GM06990 (cell line): ENCODE data around the gene FAN1.

Experiments used
- DNase-seq: peaks from one replicate; pipeline ENCODE4 v3.0.0-alpha.2; 2011; ENCODE audit not compliant: insufficient read length; ENCODE audit errors: extremely low read depth
- H3K27me3 ChIP-seq: replicated peaks from 2 replicates; pipeline ENCODE4 v1.6.0; 2011; ENCODE audit warnings: low read length; ENCODE audit not compliant: control insufficient read depth, insufficient read depth
- H3K36me3 ChIP-seq: 2 replicates; pipeline ENCODE4 v1.5.1; 2011; ENCODE audit warnings: low read length; ENCODE audit not compliant: control insufficient read depth, insufficient read depth
- H3K4me3 ChIP-seq: replicated peaks from 2 replicates; pipeline ENCODE4 v1.5.1; 2011; ENCODE audit warnings: low read depth, mild to moderate bottlenecking, control low read depth, low read length
- CTCF ChIP-seq: IDR thresholded peaks from 2 replicates; pipeline ENCODE4 v1.5.1; 2011; ENCODE audit warnings: low read length, control low read depth, mild to moderate bottlenecking, inconsistent platforms; ENCODE audit not compliant: insufficient read depth, poor library complexity, severe bottlenecking

FAN1 gene

GRCh38 chr15:30974112-30974511 is 70.4 kb downstream of the FAN1 start:
- Histone ChIP-seq H3K36me3 (peaks cover 4% of the 10 kb centered on the region), H3K27me3 (no peaks in the 10 kb centered on the region), H3K4me3 (no peak overlapping the region)
- no peak for DNase-seq
- TF ChIP-seq CTCF = no peak

- DNase-seq = no peak
- Histone ChIP-seq H3K4me3 (no peak overlapping the region), H3K36me3 (peaks cover 6% of the 10 kb centered on the region), H3K27me3 (no peaks in the 10 kb centered on the region)
- TF ChIP-seq CTCF = no peak
These were observed 74.6 kb downstream of the FAN1 start for GRCh38 chr15:30978328-30978727.

- H3K4me3 ChIP-seq = no peak overlapping the region
- no peaks in the 10 kb centered on the region for H3K27me3 ChIP-seq
- peaks cover 6% of the 10 kb centered on the region for H3K36me3 ChIP-seq
- TF ChIP-seq CTCF = no peak
- DNase-seq = no peak
These were observed 75.7 kb downstream of the FAN1 start for GRCh38 chr15:30979457-30979856.

GRCh38 chr15:30984118-30984517 is 80.4 kb downstream of the FAN1 start:
- H3K4me3 ChIP-seq = no peak overlapping the region
- no peak for DNase-seq
- peaks cover 3% of the 10 kb centered on the region; the same call in 1 of the 2 replicates for H3K36me3 ChIP-seq
- no peak for TF ChIP-seq CTCF
- no peaks in the 10 kb centered on the region for H3K27me3 ChIP-seq

GRCh38 chr15:30984542-30984941 is 80.8 kb downstream of the FAN1 start:
- H3K4me3 ChIP-seq = peak overlapping the region; percentile 39
- no peaks in the 10 kb centered on the region for H3K27me3 ChIP-seq
- H3K36me3 ChIP-seq = peaks cover 3% of the 10 kb centered on the region; the same call in 1 of the 2 replicates
- no peak for TF ChIP-seq CTCF
- no peak for DNase-seq

- Histone ChIP-seq H3K27me3 (no peaks in the 10 kb centered on the region), H3K4me3 (peak overlapping the region; percentile 39; the same call in 1 of the 2 replicates), H3K36me3 (peaks cover 3% of the 10 kb centered on the region; the same call in 1 of the 2 replicates)
- TF ChIP-seq CTCF = no peak
- DNase-seq = no peak
These were observed 81.4 kb downstream of the FAN1 start for GRCh38 chr15:30985081-30985531.
